ENCODE measurements around the gene GLIS1.

DNA sequence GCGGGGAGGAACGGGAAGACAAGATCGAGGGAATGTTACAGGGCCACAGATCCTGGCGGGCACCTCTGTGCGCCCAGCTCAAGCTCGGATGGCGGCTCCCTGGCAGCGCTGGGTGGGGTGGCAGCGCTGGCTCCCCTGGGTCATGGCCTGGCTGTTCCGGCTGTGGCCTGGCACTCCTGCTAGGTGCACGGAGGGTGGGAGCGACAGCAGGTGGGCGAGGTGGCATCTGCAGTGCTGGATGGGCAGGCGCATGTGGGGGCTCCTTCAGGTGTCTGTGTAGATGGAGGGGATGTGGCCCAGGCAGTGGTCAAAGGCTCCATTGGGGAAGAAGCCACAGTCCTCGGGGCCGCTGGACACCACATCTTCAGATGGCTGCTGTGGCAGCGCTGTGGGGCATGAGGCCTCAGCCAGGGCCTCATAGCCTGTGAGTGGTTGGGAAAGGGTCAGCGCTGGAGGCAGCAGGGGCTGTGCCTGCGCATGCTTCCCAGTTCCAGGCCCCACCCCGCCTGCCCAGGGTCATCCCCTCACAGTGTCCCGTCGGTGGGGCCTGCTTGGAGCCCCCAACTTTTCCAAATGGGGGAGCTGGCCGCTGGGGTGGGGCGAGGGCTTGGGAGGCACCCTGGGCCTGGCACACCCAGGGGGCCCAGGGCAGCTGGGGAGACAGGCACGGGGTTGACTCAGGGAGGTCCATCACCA lies 232.5 kb downstream of the GLIS1 start:
- no peak for TF ChIP-seq POLR2A (IDR thresholded peaks at IDR 0.05)
- TF ChIP-seq, protein P1, sequence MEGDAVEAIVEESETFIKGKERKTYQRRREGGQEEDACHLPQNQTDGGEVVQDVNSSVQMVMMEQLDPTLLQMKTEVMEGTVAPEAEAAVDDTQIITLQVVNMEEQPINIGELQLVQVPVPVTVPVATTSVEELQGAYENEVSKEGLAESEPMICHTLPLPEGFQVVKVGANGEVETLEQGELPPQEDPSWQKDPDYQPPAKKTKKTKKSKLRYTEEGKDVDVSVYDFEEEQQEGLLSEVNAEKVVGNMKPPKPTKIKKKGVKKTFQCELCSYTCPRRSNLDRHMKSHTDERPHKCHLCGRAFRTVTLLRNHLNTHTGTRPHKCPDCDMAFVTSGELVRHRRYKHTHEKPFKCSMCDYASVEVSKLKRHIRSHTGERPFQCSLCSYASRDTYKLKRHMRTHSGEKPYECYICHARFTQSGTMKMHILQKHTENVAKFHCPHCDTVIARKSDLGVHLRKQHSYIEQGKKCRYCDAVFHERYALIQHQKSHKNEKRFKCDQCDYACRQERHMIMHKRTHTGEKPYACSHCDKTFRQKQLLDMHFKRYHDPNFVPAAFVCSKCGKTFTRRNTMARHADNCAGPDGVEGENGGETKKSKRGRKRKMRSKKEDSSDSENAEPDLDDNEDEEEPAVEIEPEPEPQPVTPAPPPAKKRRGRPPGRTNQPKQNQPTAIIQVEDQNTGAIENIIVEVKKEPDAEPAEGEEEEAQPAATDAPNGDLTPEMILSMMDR (IDR thresholded peaks at IDR 0.05): no peak
- TF ChIP-seq POLR2AphosphoS5 (IDR thresholded peaks at IDR 0.05): no peak
- no peak for TF ChIP-seq EP300 (IDR thresholded peaks at IDR 0.05)

All from stomach (tissue), 4 donors.